RWPE2 (cell line): ENCODE data around the gene NEK6.

Experiments used
- ATAC-seq: fragments of 200-7000 bp; cut with Tn5 transposase; 3 replicates; pipeline ENCODE4 v1.9.1; 2021; ENCODE audit warnings: low read depth
- DNase-seq: peaks from one replicate; pipeline ENCODE4 v3.0.0-alpha.2; 2020; ENCODE audit warnings: low spot score
- H3K27ac ChIP-seq: fragments of 450-650 bp; 2 replicates; pipeline ENCODE4 v1.5.1; 2017; ENCODE audit warnings: mild to moderate bottlenecking; ENCODE audit not compliant: poor library complexity, severe bottlenecking
- H3K27me3 ChIP-seq: fragments of 250-450 bp; sonication (Bioruptor Pico); 2 replicates; pipeline ENCODE4 v1.5.1; 2021; ENCODE audit warnings: mild to moderate bottlenecking, moderate library complexity; ENCODE audit not compliant: insufficient read depth, poor library complexity, severe bottlenecking
- H3K36me3 ChIP-seq: fragments of 250-450 bp; sonication (Bioruptor Pico); 2 replicates; pipeline ENCODE4 v1.5.1; 2020; ENCODE audit warnings: low read depth, mild to moderate bottlenecking, moderate library complexity
- H3K4me1 ChIP-seq: fragments of 250-450 bp; sonication (Bioruptor Pico); 2 replicates; pipeline ENCODE4 v1.5.1; 2021; ENCODE audit warnings: mild to moderate bottlenecking, moderate library complexity; ENCODE audit not compliant: insufficient read depth, poor library complexity, severe bottlenecking
- H3K4me3 ChIP-seq: fragments of 250-450 bp; sonication (Bioruptor Pico); 2 replicates; pipeline ENCODE4 v1.5.1; 2021; ENCODE audit warnings: mild to moderate bottlenecking, moderate library complexity; ENCODE audit not compliant: severe bottlenecking
- H3K9me3 ChIP-seq: fragments of 250-450 bp; sonication (Bioruptor Pico); 2 replicates; pipeline ENCODE4 v1.5.1; 2021; ENCODE audit warnings: mild to moderate bottlenecking, moderate library complexity; ENCODE audit not compliant: severe bottlenecking
- CTCF ChIP-seq: fragments of 450-650 bp; IDR thresholded peaks from one replicate; pipeline ENCODE4 v1.5.1; 2017; ENCODE audit warnings: mild to moderate bottlenecking, moderate library complexity; ENCODE audit not compliant: poor library complexity, severe bottlenecking

The NEK6 gene

GRCh38 chr9:124297915-124298645, 40.3 kb downstream of the NEK6 start:
- Histone ChIP-seq H3K27me3 (no peaks in the 10 kb centered on the region), H3K36me3 (peaks cover 19% of the 10 kb centered on the region), H3K27ac (peak overlapping the region; percentile 80), H3K4me3 (no peak overlapping the region), H3K4me1 (peaks cover 69% of the 10 kb centered on the region), H3K9me3 (no peaks in the 10 kb centered on the region)
- TF ChIP-seq CTCF = no peak
- ATAC-seq (no peak; the same call in 2 of the 3 replicates), DNase-seq (no peak)

GRCh38 chr9:124298646-124299235, 41.0 kb downstream of the NEK6 start:
- peak overlapping the region; percentile 80 for H3K27ac ChIP-seq
- ATAC-seq (no peak), DNase-seq (no peak)
- peaks cover 23% of the 10 kb centered on the region for H3K36me3 ChIP-seq
- TF ChIP-seq CTCF = no peak
- H3K4me1 ChIP-seq = peaks cover 67% of the 10 kb centered on the region
- no peaks in the 10 kb centered on the region for H3K9me3 ChIP-seq
- H3K27me3 ChIP-seq = no peaks in the 10 kb centered on the region
- no peak overlapping the region for H3K4me3 ChIP-seq

GRCh38 chr9:124299515-124300090, 41.9 kb downstream of the NEK6 start:
- H3K4me3 ChIP-seq = no peak overlapping the region
- peaks cover 62% of the 10 kb centered on the region for H3K4me1 ChIP-seq
- peak overlapping the region; percentile 80 for H3K27ac ChIP-seq
- no peak for TF ChIP-seq CTCF
- DNase-seq (no peak), ATAC-seq (peak; percentile 39)
- H3K9me3 ChIP-seq = no peaks in the 10 kb centered on the region
- no peaks in the 10 kb centered on the region for H3K27me3 ChIP-seq
- H3K36me3 ChIP-seq = peaks cover 32% of the 10 kb centered on the region

- peak overlapping the region; percentile 80 for H3K27ac ChIP-seq
- no peaks in the 10 kb centered on the region for H3K9me3 ChIP-seq
- H3K27me3 ChIP-seq = no peaks in the 10 kb centered on the region
- peak; percentile 9; the same call in 1 of the 3 replicates for ATAC-seq
- no peak for DNase-seq
- TF ChIP-seq CTCF = no peak
- peaks cover 38% of the 10 kb centered on the region for H3K36me3 ChIP-seq
- H3K4me1 ChIP-seq = peaks cover 62% of the 10 kb centered on the region
- H3K4me3 ChIP-seq = no peak overlapping the region
Observed at GRCh38 chr9:124300312-124300711, 42.6 kb downstream of the NEK6 start.
